A673 (cell line): ENCODE measurements around the gene HTR1D. TPM values are rescaled to one million over a fixed set of nuclear protein-coding genes. Genes with fewer than 3 reads are reported as not detected.

Source experiments
- BruUV-seq: library from RNA; stranded (reverse); fragments of 400-500 nt; replicated peaks from 2 replicates; lab custom pipeline; 2021; lab: Mats Ljungman, UMichigan
- CTCF ChIA-PET: fragments of 300-600 bp; sonication (Branson Sonifier 250); formaldehyde crosslinking; loops from one replicate; lab custom pipeline; 2022; ENCODE audit warnings: antibody characterized with exemption; lab: Charles Lee
- POLR2A ChIA-PET: fragments of 300-600 bp; sonication (Branson Sonifier 250); formaldehyde crosslinking; loops from one replicate; lab custom pipeline; 2022; ENCODE audit warnings: antibody characterized with exemption; ENCODE audit not compliant: low non-redundant PET; lab: Charles Lee
- DNase-seq: peaks from one replicate; pipeline ENCODE4 v3.0.0-alpha.2; 2015; ENCODE audit warnings: low spot score
- H3K27ac ChIP-seq: fragments of 200-600 bp; sonication (generic); 2 replicates; pipeline ENCODE4 v1.5.1; 2016; ENCODE audit warnings: mixed run types, low read depth, mild to moderate bottlenecking, mixed read lengths, antibody characterized with exemption, low read length; ENCODE audit not compliant: poor library complexity, severe bottlenecking
- H3K27me3 ChIP-seq: fragments of 200-600 bp; sonication (generic); replicated peaks from 2 replicates; pipeline ENCODE4 v1.6.1; 2017; ENCODE audit warnings: mixed run types, low read depth, mild to moderate bottlenecking, mixed read lengths, antibody characterized with exemption, low read length; ENCODE audit not compliant: insufficient read depth, poor library complexity
- H3K36me3 ChIP-seq: fragments of 200-600 bp; sonication (generic); 2 replicates; pipeline ENCODE4 v1.6.1; 2016; ENCODE audit warnings: mixed run types, mild to moderate bottlenecking, mixed read lengths, antibody characterized with exemption, low read length; ENCODE audit not compliant: insufficient read depth, poor library complexity, severe bottlenecking
- H3K4me1 ChIP-seq: fragments of 200-600 bp; sonication (generic); 2 replicates; pipeline ENCODE4 v1.6.1; 2017; ENCODE audit warnings: mixed run types, mild to moderate bottlenecking, mixed read lengths, antibody characterized with exemption, low read length; ENCODE audit not compliant: insufficient read depth, poor library complexity, severe bottlenecking
- H3K4me3 ChIP-seq: fragments of 200-600 bp; sonication (generic); 2 replicates; pipeline ENCODE4 v1.5.1; 2016; ENCODE audit warnings: low read depth, mixed run types, mild to moderate bottlenecking, mixed read lengths, low read length; ENCODE audit not compliant: poor library complexity, severe bottlenecking
- H3K9me3 ChIP-seq: fragments of 200-600 bp; sonication (generic); 2 replicates; pipeline ENCODE4 v1.6.1; 2016; ENCODE audit warnings: mixed run types, low read depth, mild to moderate bottlenecking, mixed read lengths, antibody characterized with exemption, low read length; ENCODE audit not compliant: poor library complexity, severe bottlenecking
- EZH2 ChIP-seq: fragments of 200-600 bp; sonication (generic); IDR thresholded peaks from 2 replicates; pipeline ENCODE4 v1.6.1; 2017; ENCODE audit warnings: borderline replicate concordance, low read depth, mild to moderate bottlenecking, mixed read lengths, antibody characterized with exemption, low read length; ENCODE audit not compliant: poor library complexity, severe bottlenecking
- intact Hi-C: fragments of 100-400 bp; cut with micrococcal nuclease; formaldehyde crosslinking; loops from one replicate; pipeline ENCODE4 v1.10.0; 2022; ENCODE audit not compliant: unreplicated experiment
- total RNA-seq: library from RNA; stranded (reverse); gene quantifications from 2 replicates; pipeline ENCODE4 v1.2.3, GENCODE V29; 2021
- TF ChIP-seq, protein P1 (sequence below): fragments of 300-800, 200-600 bp; sonication (generic); conservative IDR thresholded peaks from 2 replicates; pipeline ENCODE4 v1.5.1; 2017; ENCODE audit warnings: low read depth, mild to moderate bottlenecking, antibody characterized with exemption, low read length, moderate library complexity, mixed read lengths

HTR1D gene
- total RNA-seq, 1 experiment from 2014 or later = 0.13 TPM

DNA sequence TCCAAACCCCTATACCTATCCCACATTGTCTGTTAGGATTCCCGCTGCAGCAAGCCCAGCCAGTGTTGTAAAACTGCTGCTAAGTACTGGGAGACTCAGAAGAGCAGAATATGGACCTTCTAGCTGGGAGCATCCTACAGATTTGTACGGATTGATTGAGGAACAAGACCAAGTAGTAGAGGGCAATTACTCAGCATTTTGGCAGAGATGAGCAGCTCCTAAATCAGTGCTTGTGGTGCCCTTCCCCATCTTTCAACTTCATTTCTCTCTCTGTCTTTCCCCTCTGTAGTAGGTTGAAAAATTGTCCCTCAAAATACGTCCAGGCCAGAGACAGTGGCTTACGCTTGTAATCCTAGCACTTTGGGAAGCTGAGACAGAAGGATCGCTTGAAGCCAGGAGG is 37.3 kb upstream of the HTR1D start:
- no TSS peak for BruUV-seq
- POLR2A ChIA-PET = no interaction called here

DNA sequence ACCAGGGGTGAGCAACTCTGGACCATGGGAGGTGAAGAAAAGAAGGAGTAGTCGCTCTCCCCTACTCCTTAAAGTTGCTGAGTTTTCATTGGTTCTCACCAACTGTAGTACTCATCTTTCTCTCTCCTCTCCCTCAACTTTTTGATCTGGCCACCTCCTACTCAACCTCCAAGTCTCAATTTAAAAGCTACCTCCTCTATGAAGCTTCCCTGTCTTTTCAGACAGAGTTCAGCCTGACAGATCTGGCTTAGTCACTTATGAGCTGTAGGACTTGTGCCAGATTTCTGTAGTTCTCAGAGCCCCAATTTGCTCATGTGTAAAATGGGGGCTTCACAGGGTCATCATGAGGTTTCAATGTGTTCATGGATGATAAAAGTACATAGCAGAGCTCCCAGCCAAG is 34.5 kb upstream of the HTR1D start:
- BruUV-seq = no TSS peak
- Histone ChIP-seq H3K9me3 (no peaks in the 10 kb centered on the region), H3K4me3 (no peak overlapping the region), H3K36me3 (no peaks in the 10 kb centered on the region), H3K27me3 (no peaks in the 10 kb centered on the region), H3K4me1 (peaks cover 5% of the 10 kb centered on the region), H3K27ac (no peak overlapping the region)
- DNase-seq = no peak
- intact Hi-C loops = no loop called here
- ChIA-PET CTCF (no interaction called here), POLR2A (interaction anchor here (0.6 kb wide), 1 partner anchor 335 kb away, joined by 3 read pairs; no protein-coding TSS in a partner anchor)
- TF ChIP-seq, protein P1, sequence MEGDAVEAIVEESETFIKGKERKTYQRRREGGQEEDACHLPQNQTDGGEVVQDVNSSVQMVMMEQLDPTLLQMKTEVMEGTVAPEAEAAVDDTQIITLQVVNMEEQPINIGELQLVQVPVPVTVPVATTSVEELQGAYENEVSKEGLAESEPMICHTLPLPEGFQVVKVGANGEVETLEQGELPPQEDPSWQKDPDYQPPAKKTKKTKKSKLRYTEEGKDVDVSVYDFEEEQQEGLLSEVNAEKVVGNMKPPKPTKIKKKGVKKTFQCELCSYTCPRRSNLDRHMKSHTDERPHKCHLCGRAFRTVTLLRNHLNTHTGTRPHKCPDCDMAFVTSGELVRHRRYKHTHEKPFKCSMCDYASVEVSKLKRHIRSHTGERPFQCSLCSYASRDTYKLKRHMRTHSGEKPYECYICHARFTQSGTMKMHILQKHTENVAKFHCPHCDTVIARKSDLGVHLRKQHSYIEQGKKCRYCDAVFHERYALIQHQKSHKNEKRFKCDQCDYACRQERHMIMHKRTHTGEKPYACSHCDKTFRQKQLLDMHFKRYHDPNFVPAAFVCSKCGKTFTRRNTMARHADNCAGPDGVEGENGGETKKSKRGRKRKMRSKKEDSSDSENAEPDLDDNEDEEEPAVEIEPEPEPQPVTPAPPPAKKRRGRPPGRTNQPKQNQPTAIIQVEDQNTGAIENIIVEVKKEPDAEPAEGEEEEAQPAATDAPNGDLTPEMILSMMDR = no peak
- TF ChIP-seq EZH2 = no peak

More for the DNA sequence above, 37.3 kb upstream of the HTR1D start:
- DNase-seq = no peak
- no peak overlapping the region for H3K27ac ChIP-seq
- H3K4me3 ChIP-seq = no peak overlapping the region
- H3K27me3 ChIP-seq = no peaks in the 10 kb centered on the region
- H3K36me3 ChIP-seq = no peaks in the 10 kb centered on the region
- no peaks in the 10 kb centered on the region for H3K9me3 ChIP-seq
- peaks cover 4% of the 10 kb centered on the region for H3K4me1 ChIP-seq
- no peak for TF ChIP-seq EZH2
- TF ChIP-seq, protein P1 = no peak
- intact Hi-C loops = no loop called here
- CTCF ChIA-PET = no interaction called here

DNA sequence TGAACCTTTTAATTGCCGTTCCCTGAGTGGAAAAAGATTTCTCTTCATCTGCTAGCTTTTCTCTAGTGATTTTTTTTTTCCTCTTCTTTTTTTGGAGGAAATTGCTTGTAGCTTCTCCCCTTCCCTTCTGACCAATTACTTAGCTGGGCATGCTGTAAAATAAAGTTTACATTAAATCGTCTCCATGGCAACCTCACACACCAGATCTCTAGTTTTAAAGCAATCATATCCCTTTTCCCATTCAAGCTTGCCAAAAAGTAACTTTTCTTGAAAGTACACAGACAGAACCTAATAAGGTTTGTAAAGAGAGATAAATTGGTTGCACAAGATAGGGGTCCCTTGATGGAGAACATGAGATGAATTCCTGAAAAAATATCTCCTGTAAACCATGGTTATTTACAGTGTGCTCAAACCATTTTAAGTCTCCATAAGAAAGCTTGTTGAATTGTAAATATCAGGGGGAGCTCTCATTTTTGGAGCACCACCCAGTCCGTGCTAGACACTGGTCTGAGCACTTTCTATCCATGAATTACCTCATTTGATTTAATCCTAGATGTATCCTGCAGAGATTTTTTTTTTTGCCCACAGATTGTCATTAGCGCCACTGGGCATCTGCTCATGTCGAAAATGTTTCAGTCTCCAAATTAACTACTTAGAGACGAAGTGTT is 32.6 kb upstream of the HTR1D start:
- intact Hi-C loops = no loop called here
- DNase-seq = peak; percentile 35
- Histone ChIP-seq H3K9me3 (no peaks in the 10 kb centered on the region), H3K4me3 (no peak overlapping the region), H3K4me1 (peaks cover 5% of the 10 kb centered on the region), H3K27ac (no peak overlapping the region), H3K27me3 (no peaks in the 10 kb centered on the region), H3K36me3 (no peaks in the 10 kb centered on the region)
- BruUV-seq = no TSS peak
- POLR2A ChIA-PET = no interaction called here
- TF ChIP-seq, protein P1 = no peak
- TF ChIP-seq EZH2 = no peak
- CTCF ChIA-PET = no interaction called here
